GM18507 (cell line): Measurements from ENCODE around the gene OTOG.
"Not testable (repeated sequence)": the region's sequence is repeated elsewhere in the genome, so short reads cannot be mapped to it uniquely, and the experiment has no call there.

Experiments used
- DNase-seq: peaks from one replicate; pipeline ENCODE4 v3.0.0; 2011; ENCODE audit warnings: low read depth; ENCODE audit not compliant: insufficient read length; ENCODE audit errors: extremely low spot score
- FAIRE-seq: peaks from 2 replicates; lab custom pipeline; 2011; peaks lifted over from hg19 to GRCh38; lab: Jason Lieb, UNC

OTOG gene

GRCh38 chr11:17610085-17610894, 63.2 kb downstream of the OTOG start:
- DNase-seq (no peak), FAIRE-seq (no peak)

- DNase-seq (no peak), FAIRE-seq (no peak)
These were observed 64.0 kb downstream of the OTOG start for GRCh38 chr11:17611049-17611448.

- no peak for FAIRE-seq
- DNase-seq, result no peak
These were observed 64.6 kb downstream of the OTOG start for GRCh38 chr11:17611503-17612220.

DNA sequence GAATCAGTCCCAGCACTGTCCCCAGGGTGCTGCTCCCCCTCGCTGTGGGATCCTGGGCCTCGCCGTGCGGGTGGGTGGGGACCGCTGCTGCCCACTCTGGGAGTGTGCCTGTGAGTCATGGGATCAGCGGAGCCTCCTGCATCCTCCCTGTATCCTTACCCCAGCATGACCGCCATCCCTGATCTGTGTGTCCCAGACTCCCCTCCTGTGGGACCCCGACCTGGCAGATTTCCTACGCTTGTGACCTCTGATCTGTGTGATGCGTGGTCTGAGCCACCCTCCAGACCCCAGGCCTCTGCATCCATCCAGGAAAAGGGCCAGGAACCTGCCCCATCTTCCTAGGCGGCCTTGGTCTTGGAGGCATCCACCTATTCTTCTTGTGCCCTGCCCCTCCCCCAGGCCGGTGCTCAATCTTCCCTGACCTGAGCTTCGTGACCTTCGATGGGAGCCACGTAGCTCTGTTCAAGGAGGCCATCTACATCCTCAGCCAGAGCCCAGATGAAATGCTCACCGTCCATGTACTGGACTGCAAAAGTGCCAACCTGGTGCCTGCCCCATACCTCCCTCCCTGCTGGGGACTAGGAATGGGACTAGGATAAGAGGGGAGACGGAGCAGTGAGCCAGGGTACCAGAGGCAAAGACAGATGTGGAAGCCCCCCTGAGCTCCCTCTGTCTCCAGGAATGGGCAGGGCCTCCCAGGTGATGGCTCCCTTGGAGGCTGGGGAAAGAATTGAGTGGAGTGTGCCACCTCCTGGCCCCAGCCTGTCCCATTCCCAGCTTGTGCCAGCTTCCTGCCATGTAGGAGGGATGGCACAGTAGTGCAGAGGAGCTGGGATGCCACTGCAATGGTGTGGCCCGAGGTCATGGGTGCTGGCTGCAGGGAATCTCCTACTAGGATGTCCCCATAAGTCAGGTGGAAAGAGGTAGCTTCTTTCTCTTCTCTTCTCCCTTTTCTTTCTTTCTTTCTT, 65.4 kb downstream of the OTOG start:
- FAIRE-seq, result no peak
- DNase-seq, result no peak

GRCh38 chr11:17613428-17613962, 66.4 kb downstream of the OTOG start:
- DNase-seq, result no peak
- no peak for FAIRE-seq

GRCh38 chr11:17613983-17614382, 66.9 kb downstream of the OTOG start:
- no peak for DNase-seq
- FAIRE-seq, result no peak

DNA sequence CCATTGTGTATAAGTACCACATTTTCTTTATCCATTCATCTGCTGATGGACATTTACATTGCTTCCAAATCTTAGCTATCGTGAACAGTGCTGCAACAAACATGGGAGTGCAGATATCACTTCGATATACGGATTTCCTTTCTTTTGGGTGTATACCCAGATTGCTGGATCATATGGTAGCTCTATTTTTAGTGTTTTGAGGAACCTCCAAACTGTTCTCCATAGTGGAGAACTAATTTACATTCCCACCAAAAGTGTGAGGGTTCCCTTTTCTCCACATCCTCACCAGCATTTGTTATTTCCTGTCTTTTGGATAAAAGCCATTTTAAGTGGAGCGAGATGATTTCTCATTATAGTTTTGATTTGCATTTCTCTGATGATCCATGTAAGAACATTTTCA, 75.7 kb downstream of the OTOG start:
- DNase-seq, FAIRE-seq: not testable (repeated sequence)

DNA sequence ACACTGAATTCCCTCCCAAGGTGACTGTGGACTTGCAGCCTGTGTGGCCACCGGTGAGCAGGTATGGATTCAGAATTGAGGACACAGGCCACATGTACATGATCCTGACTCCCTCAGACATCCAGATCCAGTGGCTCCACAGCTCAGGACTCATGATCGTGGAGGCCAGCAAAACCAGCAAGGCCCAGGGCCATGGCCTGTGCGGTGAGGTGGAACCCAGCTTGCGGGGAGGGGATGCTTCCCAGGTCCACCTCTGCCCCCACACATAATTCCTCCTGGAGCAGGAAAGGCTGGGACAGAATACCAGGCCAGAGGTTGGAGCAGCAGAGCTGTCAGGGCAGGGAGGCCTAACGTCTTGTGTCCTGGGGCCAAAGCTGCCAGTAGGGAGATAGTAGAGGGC, 82.1 kb downstream of the OTOG start:
- no peak for DNase-seq
- no peak for FAIRE-seq

DNA sequence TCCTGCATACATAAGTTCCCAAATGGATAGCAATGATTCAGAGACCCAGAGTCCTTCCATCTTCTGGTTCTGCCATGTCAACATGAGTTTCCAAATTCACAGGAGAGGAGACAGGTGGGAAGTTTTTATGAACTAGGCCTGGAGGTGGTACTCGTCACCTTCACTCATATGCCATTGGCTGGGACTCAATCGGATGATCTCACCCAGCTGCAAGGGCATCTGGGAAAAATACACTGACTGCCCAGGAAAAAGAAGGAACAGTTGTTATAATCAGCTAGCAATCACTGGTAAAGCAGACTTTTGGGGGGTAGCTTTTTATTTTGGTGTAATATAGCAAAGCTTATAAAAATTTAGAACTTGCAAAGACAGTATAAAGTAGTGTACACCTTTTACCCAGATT, 83.9 kb downstream of the OTOG start:
- no peak for FAIRE-seq
- no peak for DNase-seq

- DNase-seq, result no peak
- no peak for FAIRE-seq
These were observed 84.8 kb downstream of the OTOG start for GRCh38 chr11:17631702-17632365.

DNA sequence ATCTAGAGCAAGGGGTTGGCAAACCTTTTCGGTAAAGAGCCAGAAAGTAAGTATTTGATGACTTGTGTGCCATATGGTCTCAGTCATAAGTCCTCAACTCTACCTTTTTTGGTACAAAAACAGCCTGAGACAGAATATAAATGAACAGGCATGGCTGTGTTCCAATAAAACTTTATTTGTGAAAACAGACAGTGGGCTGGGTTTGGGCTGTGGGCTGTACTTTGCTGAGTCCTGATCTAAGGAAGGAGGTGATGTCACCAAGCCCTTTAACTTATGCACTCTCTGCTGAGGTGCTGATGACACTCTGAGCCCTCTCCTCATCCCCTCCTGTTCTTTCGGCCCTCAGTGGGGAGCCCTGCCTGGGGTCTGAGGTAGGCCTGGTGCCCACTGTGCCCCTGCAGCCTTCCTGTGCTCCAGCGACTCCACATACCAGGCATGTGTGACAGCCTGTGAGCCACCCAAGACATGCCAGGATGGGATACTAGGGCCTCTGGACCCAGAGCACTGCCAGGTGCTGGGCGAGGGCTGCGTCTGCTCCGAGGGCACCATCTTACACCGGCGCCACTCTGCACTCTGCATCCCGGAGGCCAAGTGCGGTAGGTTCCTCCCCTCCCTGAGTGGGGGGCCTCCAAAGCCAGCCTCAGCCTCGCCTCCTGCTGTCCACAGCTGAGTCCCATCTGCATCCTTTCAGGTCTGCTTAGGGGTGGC, 86.4 kb downstream of the OTOG start:
- FAIRE-seq, result no peak
- DNase-seq, result no peak

- FAIRE-seq, result no peak
- no peak for DNase-seq
These were observed 87.1 kb downstream of the OTOG start for GRCh38 chr11:17633987-17634775.

GRCh38 chr11:17634776-17635550, 87.9 kb downstream of the OTOG start:
- DNase-seq, result no peak
- FAIRE-seq, result no peak

- no peak for FAIRE-seq
- DNase-seq, result no peak
These were observed 88.5 kb downstream of the OTOG start for GRCh38 chr11:17635551-17635938.

- FAIRE-seq, result no peak
- DNase-seq, result no peak
These were observed 89.7 kb downstream of the OTOG start for GRCh38 chr11:17636721-17637120.

GRCh38 chr11:17637901-17638300, 90.8 kb downstream of the OTOG start:
- FAIRE-seq, result no peak

GRCh38 chr11:17638311-17638710, 91.3 kb downstream of the OTOG start:
- DNase-seq (no peak), FAIRE-seq (no peak)

More at GRCh38 chr11:17637901-17638300, 90.8 kb downstream of the OTOG start:
- DNase-seq, result no peak
